ENCODE measurements around the gene ATXN7.
A peak's percentile ranks its signal among the peaks of the same experiment; 100 is the strongest.

ATXN7 gene

DNA sequence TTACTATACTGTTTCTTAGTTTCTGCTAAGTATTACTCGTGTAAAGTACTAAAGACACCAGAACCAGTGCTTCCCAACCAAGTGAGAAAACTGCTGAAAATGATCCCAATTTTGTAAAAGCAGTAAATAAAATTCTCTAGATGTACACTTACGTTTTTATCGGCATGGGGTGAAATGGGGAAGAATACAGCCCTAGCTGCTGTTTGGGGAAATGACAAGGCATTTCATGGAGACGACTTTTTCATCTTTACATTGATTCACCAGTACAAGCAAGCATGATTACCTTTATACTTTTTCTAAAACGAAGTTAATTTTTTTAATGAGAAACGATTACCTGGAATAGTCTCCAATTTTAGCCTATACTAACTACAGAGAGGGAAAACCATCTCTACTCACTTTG, 158.3 kb downstream of the ATXN7 start:
- DNase-seq (ENCODE audit: low read depth): no peak

DNA sequence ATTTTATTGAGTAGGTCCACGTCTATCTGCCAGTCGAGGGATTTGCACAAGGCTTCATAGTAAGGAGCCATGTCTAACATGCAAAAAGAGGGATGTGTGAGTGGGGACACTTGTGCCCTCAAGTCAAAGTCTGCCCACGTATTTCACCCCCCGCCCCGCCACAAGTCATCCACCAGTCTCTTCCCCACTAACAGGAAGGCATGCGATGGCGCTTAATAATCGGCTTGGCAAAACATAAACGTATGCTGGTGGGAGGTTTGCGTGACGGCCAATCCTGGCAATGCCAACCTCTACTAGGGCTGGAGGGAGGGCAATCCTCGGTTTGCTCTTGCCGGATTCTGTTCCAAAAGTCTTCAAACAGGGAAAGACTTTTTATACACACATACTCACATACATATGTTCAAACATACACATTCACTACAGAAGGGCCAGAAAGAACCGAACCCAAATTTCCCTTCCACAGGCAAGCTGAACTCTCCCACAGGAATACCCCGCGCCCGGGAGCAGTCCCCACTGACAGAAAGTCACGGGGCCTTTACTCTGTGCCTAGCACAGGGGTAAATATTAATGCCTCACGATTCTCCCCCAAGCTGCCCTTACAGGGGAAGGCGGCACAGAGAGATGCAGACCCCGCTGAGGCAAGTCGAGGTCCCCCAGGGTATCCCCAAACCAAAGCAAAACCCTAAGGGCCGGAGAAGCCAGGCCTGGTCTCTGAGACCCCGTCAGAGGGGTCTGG, 159.0 kb downstream of the ATXN7 start:
- DNase-seq (ENCODE audit: low read depth): no peak

DNA sequence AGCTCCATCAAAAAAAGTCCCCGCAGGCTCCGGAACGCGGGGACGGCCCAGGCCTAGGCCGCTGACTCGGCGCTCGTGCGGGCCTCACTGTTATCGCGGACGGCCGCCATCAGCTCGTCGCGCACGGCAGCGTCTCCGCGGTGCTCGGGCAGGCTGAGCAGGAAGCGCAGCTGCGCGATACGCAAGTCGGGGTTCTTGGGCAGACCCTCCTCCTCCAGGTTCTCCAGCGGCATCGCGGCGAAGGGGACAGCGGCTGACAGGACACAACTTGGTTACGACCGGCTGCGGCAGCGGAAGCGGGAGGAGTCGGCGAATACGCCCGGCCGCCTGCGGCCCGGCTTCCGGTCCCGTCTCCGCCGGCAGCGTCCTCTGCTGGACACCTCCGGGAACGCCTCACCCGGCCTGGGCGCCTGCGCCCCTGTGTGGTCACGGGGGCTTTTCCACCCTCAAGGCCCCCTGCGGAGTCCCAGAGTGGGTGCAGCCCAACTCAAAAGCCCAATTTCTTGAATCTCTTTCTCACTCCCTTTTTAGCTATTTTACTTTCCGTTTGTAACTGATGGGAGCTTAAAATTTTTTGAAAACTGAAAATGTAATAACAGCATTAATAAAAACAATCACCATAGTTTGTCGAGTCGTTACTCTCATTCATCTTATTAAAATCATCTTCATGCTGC, 159.7 kb downstream of the ATXN7 start, which contains the start of gene PSMD6:
PSMD6 (minus strand) TSS at position 308 of the 674 bp plus-strand sequence; CDS start at position 233, 75 bp downstream.
- peak; percentile 85 for DNase-seq (ENCODE audit: low read depth)

DNA sequence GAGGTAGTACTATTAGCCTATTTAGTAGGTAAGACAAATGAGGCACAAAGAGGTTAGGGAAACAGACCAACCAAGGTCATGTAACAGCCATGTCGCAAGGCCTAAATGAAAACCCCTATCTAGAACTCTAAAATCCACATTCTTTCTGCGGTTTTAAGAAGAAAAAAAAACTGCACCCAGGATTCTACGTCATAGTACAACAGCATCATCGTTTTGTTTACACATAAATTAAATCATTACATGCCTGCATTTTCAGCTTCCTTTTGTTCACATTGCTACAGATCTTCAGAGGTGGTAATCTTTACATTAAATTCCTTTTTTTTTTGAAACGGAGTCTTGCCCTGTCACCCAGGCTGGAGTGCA, 160.2 kb downstream of the ATXN7 start:
- no peak for DNase-seq (ENCODE audit: low read depth)

DNA sequence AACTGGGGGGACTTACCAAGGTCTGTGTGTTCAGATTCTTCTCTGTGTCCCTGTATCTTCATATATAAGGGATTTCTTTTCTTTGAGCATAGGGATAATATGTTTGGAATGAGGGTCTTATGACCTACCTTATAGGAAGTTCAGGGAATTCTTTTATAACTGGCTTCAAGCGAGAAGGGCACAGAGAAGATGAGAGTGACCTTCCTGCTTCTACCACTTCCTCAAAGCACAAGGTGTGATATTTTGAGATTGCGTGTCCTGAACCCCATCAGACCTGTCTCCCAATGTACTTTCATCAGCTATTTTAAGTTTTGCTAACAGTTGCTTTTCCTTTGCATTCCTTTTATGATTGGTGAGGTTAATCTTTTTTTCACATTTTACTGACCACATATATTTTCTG, 162.7 kb downstream of the ATXN7 start:
- DNase-seq (ENCODE audit: low read depth): no peak

DNA sequence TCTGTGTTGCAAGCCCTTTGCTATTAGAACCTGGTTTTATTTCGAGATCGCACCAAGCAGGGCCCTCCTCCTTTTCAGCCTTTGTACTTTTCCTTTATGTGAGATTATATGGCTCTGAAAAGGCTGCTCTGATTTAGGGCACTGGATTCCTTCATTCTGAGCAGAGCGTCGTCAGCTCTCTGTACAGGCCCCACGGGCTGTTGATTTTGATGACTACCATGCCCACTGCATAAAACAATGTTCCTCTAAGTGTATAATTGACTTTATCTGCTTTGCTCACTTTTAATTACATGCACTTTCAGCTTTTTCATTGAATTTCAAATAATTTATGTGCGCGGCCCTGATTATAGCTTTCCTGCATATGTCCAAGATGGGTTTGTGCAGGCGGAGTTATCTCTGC, 164.0 kb downstream of the ATXN7 start:
- DNase-seq (ENCODE audit: low read depth): no peak

DNA sequence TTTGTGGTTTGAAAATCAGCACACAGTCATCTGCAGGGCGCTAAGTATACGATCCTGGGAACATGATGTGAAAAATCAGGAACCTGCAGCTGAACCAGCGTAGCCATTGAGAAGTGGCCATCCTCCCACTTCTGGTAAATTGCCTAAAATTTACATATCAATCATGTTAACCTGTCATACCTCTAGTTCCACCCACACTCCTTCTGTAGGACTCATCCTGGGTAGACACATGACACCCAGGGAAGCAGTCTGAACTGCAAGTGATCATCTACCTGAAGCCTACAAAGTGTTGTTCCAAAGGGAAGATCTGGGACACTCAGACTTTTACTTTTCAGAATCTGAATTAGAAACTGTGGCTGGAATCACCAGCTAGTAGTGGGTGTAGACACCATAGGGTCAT, 165.1 kb downstream of the ATXN7 start:
- no peak for DNase-seq (ENCODE audit: low read depth)

DNA sequence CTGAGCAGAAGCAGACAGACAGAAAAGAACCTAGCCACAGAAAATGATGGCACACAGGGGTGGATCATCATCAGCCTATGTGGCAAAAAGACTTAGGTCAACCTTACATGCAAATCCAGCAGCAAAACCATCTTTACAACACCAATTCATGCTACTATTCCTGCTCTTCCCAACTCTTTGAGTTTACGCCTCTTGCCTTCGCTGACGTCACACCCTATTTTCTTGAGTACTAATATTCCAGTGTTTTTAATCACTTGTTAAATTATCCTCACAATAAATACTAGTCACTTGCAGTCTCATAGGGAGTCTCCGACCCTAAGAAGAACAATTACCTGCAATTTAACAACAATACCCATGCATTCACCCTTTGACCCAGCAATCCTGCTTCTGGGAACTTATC, 165.6 kb downstream of the ATXN7 start:
- DNase-seq (ENCODE audit: low read depth): no peak

DNA sequence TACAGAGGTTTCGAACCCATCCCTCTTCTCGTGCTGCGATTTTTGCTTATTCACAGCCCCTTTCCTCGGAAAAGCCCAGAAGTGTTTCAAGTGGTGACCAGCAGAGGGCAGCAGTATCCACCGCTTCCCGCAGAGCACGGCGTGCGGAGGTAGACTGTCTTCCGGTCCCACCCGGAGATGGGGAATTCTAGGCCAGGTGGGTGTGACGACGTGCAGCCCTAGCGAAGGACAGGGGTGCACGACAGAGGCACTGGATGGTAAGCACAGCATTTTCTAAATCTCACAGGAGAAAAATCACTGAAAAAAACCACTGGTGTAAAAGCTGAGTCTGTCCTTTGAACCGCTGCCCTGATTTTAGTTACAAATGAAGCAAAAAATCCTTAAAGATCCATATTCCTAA, 167.1 kb downstream of the ATXN7 start:
- DNase-seq (ENCODE audit: low read depth): peak; percentile 68

DNA sequence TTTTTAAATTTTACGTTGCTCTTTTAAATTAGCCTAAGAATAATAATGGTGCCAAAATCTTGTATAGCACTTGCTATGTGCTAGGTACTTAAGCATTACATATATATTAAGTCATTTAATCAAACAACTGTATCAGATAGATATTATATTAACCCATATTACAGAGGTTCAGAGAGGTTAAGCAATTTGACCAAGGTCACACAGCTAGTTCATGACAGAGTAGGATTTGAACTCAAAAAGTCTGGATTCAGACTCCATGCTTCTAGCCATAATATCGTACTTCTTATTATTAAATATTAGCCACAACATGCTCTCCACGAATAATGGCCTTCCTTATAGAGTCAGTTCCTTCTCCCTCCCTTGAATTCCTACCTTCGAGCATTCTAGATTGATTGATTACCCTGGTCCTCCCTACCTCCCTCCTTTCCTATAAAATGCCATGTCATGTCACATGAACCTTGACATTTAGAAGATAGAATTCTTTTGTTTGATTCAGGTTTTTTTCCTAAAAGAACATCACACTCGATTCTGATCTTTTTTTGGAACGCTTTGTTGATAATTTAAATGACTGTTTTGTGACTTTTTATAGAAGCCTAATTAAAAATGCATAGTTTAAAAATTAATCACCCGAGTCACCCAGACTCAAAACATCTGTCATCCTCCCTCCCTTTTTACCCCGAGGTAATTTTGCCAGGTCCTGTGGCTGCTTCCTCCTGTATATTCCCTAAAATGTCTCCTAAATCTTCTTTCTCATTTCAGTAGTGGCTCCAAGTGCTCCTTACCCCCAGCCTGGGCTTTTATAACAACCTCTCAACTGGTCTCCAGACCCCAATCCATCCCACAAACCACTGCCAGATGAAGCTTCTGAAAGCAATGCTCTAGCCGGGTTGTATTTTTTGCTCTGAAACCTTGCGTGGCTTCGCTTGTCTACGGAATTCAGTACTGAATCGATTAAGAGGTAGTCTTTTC, 168.2 kb downstream of the ATXN7 start:
- DNase-seq (ENCODE audit: low read depth): no peak

DNA sequence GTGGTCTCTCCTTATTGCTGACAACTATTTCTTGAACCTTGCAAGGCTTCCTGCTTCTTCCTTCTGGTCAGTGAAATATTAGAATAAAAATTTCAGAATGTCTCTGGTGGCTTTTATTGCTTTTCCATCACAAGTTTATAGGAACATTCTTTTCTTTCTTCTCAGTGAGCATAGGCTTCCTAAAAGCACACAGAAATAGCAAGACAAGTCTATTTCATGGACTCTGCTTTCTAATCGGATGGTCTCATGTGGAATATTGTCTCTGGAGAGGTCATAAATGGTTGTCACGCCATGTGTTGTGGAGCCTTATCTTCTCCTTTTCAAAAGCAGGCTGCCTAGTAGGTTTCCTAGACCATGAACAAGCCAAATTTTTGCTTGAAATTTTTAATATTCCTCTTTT, 169.4 kb downstream of the ATXN7 start:
- DNase-seq (ENCODE audit: low read depth): no peak

DNA sequence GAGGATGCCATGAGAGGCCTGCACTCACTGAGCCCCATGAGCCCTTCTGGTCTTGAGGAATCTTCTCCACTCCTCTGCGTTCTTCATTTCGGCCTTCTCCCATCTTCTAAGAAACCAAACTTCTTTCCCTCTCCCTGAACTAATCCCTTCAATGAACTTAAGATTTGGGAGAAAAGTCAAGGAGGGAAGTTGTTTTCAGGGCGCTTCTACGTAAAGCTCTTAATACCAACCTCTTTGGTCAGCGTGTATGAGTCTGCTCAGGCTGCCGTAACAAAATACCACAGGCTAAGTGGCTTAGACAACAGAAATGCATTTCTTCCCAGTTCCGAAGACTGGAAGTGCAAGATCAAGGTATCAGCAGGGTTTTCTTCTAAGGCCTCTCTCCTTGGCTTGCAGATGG, 173.4 kb downstream of the ATXN7 start:
- DNase-seq (ENCODE audit: low read depth): no peak

DNA sequence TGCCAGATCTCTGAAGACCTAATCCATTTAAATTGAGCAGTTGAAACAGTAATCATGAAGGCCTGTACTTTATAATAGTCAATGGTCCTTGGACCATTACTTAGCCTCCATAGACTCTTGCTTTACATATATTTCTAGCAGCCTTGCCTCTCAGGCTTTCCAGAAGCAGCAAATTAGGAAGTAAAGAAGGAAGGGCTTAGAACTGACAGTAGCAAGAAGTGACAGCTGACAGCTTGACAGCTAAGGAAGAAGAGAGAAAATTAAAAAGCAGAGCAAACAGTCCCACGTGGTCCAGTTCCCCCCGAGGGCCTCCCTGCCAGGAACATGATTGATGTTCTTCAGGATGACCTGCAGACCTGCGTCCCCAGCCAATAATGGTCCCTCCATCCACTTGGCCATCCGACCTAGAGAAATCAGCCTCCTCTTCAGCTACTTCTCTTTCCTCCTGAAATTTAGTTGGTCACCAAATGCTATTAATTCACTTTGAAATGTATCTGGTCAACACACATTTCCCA, 174.6 kb downstream of the ATXN7 start:
- DNase-seq (ENCODE audit: low read depth): no peak

DNA sequence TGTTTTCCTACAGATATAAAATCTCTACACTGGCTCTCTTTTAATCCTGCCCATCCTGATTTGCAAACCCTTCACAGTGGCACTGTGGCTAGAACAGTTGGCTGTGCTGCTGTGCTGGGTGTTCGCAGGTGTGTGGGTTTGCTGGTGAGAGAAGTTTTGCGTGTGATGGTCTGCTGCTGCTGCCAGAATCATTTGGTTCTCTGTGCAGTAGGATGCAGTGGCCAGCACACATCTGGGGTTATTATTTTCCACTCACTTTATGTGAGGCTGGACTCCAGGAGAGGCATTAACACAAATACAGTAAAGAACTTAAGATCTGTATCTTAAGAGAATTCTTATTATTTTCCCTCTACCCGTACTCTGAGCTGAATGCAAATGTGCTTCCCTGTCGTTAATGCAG, 175.7 kb downstream of the ATXN7 start:
- DNase-seq (ENCODE audit: low read depth): no peak

DNA sequence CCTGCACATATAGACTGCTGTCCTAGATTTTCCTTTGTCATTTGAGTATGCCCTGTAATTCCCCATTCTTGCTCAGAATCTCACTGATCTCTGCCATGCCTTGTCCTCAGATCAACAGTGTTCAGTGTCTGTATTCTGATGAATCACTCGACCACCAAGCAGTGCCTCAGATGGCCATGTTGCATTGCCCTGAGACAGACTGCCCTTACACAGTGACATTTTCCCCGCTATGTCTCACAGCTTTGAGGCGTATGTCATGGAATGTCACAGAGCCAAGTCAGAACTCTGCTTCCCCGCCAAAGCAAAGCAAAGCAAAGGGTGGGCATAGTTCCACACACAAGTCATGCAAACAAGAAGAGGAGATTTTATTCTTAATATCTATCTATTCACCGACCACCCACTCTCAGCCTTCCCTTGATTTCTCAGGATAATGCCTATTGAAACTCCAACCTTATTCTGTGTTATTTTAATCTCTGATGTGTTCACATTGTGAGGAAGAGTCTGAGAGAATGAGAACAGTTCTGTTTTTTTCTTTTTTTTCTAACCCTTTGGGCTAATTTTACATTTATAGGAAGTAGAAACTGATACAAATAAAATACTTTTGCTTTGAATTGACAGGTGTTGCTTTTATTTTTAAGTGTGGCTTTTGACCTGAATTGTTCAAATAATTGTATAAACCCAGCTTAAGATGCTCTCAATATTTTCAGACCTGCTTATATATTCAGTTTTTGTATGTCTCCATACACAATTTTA, 176.5 kb downstream of the ATXN7 start:
- no peak for DNase-seq (ENCODE audit: low read depth)

DNA sequence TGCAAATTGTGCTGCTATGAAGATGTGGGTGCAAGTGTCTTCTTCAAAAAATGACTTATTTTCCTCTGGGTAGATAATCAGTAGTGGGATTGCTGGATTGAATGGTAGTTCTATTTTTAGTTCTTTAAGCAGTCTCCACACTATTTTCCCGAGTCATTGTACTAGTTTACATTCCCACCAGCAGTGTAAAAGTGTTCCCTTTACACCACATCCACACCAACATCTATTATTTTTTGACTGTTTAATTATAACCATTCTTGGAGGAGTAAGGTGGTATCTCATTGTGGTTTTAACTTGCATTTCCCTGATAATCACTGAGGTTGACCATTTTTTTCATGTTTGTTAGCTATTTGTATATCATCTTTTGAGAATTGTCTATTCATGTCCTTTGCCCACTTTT, 179.3 kb downstream of the ATXN7 start:
- DNase-seq (ENCODE audit: low read depth): no peak

DNA sequence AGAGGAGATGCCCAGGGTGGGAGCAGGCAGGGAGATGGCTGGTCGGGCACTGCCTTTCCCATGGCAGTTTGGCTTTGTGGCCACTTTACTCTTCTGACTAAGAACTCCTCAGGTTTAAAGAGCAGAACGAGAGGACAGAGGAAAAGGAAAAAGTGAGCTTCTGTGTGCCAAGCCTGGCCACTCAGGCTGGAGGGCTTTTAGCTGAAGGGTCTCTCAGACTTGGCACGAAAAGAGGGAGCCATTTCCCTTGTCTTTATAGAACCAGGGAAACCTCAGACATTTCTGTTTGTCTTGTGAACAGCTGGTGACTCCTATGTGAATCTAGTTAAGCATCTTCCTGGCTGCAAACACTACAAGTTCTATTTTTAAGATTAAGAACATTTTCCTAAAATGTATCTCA, 182.9 kb downstream of the ATXN7 start:
- DNase-seq (ENCODE audit: low read depth): no peak

DNA sequence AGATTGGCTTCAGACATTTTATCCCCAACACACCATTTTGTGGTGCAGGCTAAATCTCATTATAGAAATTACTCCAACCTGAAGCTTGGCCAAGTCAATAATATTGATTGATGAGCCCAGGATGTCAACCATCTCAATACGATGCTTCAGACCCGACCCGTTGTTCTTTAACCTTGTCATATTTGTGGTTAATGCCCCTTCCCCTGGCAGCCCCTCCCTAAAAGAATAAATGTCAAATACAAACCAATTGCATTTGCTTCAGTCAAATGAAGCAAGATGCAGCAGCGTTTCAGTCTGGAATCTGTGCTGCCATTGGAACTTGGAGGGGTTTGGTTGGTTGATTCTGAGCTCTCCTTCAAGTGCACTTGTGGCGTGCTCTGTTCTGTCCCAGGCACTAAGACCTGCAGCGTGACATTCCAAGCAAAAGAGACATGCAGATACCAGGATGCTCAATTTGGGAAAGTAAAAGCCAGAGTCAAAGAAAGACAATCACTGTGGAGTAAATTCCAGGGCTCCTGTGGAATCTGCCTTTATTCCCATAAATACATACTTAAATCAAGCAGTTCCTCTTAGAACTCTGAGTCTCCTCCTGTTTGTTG, 183.4 kb downstream of the ATXN7 start:
- DNase-seq (ENCODE audit: low read depth): no peak

DNA sequence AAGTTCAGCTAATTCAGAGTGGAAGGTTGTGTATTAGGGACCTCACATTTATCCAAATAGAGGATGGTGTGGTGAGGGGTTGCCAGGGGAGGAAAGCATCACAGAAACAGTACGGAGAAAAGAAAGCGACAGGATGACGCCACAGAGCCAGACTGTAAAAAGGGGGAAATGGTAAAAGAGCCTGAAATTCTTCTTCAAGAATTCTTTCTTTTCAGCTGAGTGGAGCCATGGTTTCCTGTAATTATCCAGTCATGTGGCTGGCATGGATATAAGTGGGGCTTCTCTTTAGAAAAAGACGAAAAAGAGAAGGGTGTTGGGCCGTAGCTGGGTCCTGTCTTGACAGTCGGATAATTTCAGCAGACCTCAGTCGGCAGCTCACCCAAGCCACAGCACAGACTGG, 184.1 kb downstream of the ATXN7 start:
- no peak for DNase-seq (ENCODE audit: low read depth)

DNA sequence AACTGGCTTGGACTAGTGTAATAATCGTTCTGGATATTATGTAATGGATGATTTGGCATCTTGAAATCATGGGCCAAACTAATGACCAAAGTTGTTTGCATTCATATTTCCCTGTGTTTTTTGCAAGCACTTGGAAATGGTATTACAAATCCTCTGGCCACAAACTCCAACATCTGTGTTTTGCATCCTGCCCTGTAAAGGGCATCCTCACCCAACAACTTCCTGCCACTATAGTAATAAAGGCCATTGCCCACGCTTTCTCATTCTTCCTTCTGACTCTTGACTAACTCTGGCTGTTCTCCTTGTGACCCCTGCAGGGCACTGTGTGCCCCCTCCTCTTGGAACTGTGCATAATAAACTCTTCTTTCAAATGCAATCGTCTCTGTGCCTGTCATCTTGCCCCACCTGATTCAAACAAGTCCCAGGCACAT, 185.0 kb downstream of the ATXN7 start:
- no peak for DNase-seq (ENCODE audit: low read depth)

DNA sequence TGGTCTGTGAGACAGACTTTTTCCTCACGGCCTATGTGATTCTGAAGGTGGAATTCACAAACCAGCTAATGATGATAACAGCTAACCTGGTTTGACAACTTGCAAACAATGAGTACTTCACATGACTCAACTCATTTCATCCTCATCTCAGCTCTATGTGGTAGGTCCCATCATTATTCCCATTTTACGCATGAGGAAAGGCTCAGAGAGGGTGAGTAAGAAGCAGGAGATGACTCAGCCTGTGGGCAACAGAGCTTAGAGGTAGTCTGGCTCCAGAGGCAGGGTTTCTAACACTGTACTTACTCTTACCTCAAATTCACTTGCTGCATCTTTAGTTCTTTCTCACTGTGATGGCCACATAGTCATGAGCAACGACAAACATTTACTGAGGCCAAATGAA, 185.5 kb downstream of the ATXN7 start:
- DNase-seq (ENCODE audit: low read depth): no peak
